Stimulated activated CD8-positive, alpha-beta memory T cell treated with anti-CD3 and anti-CD28 coated beads, Interleukin-15, amount 100 ng/mL, for 1 hour (primary cell): Measurements from ENCODE around the gene ADAP1.
"Not testable (repeated sequence)": the region's sequence is repeated elsewhere in the genome, so short reads cannot be mapped to it uniquely, and the experiment has no call there.

ENCODE experiments used
- DNase-seq: peaks from one replicate; pipeline ENCODE4 v3.0.0-alpha.2; 2020; ENCODE audit warnings: low read depth

ADAP1 gene

DNA sequence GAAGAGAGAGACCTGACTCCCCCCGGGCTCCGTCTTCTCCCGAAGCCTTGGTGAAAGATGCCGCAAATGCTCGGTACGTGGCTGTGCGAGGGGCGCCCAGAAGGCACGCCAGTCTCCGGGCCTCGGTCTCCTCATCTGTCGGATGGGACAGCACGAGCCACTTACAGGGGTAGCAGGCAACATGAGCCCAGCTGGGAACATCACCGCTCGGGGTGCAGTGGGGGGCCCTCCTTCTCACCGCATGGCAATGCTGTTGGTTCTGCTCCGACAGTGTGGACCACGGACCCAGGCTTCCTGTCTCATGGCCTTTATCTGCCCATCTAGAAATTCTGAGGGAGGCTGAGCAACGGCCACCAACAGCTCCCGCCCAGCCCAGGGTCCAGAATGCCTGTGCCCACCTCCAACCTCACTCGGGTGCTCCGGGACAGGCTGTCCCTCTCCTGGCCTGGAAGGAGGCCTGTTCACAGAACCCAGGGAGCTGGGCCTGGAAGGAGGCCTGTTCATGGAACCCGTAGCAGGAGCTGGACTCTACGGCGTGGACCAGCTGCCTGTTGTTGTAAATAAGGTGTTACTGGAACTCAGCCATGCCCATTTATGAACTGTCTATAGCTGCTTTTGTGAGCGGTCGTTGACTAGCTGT, 15.8 kb downstream of the ADAP1 start:
- no peak for DNase-seq

DNA sequence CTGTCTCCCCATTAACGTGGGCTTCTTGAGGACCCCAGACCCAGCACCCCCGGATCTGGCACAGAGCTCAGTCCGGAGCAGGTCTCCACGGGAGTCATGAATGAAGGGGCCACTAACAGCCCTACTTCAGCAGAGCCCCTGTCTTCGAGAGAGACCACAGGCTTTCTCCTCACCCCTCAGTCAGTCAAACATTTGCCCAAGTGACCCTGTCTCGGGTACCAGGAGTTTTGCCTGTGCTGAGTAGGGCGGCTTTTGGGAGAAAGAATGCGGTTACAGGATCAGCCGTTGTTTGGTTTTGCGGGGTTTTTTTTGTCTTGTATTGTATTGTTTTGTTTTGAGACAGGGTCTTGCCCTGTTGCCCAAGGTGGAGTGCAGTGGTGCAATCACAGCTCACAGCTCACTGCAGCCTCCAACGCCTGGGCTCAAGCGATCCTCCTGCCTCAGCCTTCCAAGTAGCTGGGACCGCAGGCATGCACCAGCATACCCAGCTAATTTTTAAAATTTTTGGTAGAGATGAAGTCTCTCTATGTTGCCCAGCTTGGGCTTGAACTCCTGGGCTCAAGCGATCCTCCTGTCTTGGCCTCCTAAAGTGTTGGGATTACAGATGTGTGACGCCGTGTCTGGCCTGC, 16.5 kb downstream of the ADAP1 start:
- no peak for DNase-seq

DNA sequence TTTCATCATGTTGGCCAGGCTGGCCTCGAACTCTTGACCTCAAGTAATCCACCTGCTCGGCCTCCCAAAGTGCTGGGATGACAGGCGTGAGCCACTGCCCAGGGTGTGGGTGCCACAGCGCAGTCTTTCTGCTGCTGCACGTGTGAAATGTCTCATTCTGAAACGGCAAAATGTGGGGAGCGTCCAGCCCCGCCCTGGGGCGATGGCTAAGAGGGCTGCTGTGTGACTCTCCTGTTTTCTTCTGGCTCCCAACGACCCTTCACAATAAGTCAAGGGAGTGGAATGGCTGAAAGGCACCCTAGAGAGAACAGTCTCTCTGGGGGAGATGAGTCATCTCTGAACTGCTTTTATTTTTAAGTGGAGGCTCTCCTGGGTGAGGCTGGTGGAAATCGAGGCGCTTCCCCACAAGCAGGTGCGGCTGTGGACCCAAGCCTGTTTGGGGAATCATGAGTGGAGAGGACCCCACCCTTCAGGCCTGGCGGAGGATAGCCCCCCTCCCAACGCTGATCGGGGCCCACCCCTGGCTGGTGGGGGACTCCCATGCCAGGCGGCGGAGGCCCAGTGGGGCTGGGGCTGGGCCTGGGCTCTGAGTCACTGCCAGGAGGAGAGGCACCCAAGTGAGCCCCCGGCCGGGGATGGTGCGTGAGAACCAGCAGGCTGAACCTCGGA, 18.0 kb downstream of the ADAP1 start:
- no peak for DNase-seq

DNA sequence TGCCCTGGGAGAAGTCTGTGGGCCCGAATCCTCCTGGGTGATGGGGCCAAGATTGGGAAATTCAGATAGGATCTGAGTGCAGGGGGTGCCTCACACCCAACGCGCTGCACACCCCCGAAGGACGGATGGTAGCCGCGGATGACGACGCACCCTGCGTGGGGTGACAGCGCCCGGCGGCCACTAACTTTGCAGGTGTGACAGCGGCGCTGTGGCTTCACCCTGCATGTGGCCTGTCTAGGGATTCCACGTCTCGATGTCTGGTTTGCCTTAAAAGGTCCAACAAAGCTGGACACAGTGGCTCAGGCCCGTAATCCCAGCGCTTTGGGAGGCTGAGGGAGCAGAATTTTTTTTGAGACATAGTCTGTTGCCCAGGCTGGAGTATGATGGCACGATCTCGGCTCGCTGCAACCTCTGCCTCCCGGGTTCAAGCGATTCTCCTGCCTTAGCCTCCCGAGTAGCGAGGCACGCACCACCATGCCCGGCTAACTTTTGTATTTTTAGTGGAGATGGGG, 18.6 kb downstream of the ADAP1 start:
- DNase-seq, result no peak

DNA sequence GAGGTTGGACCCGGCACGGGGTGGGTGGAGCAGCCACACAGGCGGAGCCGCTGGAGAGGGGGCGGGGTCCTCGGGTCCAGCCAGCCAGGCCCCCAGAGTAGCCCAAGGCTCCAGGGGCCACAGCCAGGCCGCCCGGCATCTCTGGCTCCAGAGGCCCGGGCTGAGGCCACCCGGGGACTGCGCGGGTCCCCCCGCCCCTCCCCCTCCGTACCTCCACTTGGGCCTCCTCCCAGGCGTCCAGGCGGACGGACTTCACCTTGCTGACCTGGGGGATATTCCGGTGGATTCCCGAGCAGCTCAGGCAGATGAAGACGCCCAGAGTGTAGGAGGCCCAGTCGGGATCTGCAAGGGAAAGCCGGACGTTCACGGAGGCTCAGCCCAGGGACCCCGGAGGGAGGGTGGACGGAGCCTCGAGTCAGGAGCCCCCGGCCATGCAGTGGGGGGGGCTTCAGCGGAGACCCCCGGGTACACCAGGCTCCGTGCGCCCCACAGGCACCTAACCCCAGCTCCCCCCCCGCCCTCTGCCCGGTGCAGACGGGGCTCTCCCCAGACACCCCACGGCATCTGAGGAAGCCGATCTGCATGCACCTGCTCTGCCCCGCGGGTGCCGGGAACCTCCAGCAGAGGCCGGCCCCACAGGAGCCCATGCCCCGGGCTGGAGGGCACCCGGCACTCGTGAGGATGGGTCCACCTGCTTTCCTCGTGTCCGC, 19.2 kb downstream of the ADAP1 start:
- DNase-seq, result no peak

DNA sequence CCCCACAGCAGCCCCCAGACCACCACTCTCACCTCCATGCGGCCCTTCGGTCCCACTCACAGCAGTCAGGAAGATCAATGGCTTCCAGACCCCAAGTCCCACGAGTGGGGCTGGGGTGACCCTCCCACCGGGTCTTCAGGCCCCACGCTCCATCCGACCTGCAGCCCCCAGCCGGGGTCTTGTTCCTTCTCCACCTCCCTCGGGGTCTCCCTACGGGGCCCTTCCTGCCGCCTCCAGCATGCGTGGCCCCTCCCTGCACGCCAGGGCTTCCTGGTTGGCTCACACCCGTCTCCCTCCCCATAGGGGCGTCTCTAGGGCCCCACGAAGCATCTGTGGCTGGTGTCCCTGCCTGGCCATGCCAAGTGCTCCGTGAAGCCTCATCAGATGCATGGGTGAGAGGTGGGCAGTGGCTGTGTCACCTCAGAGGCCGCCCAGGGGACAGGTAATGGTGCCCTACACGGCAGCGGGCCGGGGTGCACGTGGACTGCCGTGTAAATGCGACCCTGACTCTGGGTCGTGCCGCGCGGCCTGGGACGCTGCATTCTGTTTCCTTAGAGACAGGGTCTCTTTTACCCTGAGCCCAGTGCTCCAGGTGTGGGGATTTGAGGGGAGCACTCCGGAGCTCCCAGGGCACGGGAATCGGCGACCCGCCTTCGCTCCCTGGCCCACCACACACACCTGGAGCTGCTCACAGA, 19.9 kb downstream of the ADAP1 start:
- DNase-seq, result no peak

DNA sequence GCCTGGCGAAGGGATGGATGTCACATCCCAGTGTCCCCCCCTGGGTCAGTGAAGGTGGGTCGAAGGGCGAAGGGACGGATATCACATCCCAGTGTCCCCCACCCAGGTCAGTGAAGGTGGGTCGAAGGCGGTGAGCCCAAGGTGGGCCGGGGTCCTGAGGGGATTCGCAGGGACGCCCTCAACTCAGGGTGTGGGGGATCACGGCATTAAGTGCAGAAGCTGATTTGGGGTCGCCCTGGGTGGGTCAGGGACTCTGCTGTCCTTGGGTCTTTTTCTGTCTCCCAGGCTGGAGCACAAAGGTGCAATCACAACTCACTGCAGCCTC, 21.9 kb downstream of the ADAP1 start:
- DNase-seq, result no peak

DNA sequence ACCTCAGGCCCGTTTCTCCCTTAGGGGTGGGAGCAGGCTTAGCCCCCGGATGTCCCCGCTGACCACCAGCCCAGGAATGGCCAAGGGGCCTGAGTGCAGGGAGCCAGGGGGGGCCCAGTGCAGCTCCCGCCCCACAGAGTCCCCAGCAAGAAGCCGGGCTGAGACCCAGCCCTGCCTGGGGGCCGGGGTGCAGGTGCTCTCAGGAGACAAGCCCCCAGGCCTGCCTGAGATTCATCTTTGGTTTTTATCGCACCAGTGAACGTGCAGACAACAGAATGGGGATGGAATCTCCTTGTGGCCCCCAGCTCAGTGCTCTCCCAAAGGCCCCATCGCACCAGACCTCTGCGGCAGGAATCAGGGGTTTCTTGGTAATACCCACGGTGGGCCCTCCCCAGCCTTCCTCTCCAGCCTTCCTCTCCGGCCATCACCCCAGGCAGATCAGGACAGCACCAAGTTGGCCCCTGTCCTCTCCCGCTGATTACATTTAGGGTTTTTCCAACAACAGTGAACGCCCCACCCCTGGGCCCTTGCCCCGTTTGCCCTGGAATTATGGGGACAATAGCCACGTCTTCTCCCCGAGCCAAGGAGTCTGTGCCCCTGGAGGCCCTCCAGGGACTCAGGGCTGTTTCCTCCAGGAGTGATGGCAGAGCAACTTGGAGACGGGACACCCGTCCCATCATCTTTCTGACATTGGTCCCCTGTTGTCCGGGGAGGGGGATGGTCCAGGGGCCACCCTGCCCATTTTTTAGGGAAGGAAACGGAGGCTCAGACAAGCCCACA, 22.4 kb downstream of the ADAP1 start:
- DNase-seq, result no peak

DNA sequence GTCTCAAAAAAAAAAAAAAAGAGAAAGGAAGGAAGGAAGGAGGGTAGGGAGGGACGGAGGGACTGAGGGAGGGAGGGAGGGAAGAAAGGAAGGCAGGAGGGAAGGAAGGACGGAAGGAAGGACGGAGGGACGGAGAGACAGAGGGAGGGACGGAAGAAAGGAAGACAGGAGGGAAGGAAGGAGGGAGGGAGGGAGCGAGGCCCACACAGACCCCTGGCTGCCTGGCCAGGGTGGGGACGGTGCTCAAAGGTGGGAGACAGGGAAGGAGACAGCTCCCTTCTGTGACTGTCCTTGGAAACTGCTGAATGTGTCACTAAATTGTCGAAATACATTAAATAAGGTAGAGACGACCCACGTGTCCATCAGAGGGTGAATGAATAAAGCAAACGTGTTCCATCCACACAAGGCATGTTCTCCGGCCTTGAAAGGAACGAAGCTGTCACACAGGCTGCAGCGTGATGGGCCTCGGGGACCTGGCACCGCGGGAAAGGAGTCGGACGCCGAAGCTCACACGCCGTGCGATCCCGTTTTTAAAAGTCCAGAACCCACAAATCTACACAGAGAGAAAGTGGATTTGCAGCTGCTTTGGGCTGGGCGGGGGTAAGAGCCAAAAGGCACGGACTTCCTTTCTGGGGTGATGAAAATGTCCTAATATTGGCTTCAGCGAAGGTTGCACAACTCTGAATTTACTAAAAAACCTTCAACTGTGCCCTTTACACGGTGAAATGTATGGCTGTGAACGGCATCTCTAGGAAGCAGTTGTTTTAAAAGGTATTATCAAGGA, 23.3 kb downstream of the ADAP1 start:
- DNase-seq, result no peak

DNA sequence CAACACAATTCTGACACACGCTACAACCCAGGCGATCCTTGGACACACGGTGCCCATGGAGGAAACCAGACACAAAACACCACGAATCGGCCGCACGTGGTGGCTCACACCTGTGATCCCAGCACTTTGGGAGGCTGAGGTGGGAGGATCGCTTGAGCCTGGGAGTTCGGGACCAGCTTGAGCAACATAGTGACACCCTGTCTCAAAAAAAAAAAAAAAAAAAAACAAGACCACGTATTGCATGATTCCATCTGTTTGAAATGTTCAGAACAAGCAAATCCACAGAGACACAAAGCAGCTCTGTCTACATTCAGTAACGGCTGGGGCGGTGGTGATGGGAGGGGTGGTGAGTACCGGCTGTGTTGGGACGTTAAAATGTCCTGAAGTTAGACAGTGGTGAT, 25.2 kb downstream of the ADAP1 start:
- DNase-seq, result no peak

DNA sequence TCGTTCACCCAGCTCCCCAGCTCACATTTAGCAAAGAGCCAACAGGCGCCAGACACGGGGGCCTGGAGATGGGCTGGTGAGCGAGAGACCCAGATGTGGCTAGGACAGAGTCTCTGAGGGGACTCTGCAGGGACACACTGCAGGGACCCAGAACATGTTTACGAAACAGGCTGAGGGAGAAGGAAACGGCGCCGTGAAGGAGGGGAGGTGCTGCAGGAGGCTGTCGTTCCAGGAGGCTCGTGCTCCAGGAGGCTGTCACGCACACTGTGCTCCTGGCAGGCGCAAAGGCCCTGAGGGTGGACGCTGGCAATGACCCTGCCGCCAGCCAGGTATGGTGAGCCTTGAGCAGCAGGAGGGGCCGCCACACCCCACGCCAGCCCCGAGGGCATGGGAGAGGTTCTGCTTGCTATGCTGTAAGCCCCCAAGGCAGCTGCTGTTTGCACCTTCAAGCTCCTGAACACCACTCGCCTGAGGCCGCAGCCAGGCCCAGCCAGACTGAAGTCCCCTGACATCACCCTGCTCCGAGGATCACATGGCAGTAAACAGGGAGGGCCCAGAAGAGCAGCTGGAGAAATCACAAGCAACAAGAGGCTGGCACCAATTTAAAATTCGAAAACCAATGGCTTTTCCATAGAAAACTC, 27.3 kb downstream of the ADAP1 start:
- no peak for DNase-seq

DNA sequence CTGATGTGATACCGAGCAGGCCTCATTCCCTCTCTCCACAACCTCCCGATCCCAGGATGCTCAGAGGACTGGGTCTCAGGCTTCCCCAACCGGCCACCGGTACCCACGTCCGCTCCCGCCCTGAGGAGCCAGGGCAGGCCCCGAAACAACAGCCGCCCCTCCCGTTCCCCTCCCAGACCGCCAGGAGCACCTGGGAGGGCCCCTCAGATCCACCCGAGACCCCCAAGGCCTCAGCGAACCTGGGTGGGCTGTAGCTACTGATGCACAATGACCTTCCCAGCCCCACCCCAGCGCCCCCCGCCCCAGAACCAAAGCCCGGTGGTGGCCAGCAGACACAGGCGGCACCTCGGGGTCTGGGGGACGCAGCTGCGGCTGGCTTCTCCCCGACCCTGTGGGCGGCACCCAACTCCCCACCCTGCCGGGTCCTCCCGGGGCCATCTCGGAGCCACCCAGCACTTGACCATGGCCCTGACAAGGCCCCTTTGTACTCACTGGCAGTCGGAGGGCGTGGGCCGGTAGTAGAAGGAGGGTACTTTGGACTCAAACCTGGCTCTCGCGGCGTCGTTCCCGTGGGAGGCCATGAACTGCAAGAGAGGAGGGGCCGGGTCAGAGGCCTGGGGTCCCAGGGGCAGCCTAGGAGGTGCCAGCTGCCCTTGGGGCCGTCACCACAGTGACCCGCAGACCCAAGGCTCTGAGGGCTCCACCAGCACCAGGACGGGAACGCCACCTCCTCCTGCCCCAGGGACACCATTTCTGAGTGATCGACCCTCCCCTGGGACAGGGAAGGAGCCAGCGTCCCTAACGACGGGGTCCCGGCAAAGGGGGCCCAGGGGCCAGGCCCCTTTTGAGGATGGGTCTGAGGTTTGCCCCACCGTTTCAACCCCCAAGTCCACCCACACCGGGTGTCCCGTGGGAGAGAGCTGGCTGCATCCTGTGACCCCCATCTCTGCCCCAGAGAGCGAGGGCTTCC, 28.1 kb downstream of the ADAP1 start:
- no peak for DNase-seq

DNA sequence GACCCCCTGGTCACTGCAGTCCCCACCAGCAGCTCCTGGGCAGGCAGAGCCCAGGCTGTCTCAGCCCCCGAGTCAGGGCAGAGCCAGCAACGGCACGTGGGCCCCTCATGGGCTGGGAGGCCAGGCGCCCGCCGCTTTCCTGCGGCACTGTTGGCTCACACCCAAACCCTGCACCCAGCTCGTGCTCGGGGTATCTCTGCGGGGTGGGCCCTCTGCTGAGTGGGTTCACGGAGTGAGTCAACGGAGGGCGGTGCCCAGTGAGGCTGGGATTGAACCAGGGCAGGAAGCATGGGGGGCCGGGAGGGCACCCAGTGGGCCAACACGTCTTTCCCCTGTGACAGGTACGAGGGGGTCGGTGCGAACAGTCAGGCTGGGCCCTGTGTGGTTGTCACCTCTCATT, 28.9 kb downstream of the ADAP1 start:
- peak; percentile 53 for DNase-seq

DNA sequence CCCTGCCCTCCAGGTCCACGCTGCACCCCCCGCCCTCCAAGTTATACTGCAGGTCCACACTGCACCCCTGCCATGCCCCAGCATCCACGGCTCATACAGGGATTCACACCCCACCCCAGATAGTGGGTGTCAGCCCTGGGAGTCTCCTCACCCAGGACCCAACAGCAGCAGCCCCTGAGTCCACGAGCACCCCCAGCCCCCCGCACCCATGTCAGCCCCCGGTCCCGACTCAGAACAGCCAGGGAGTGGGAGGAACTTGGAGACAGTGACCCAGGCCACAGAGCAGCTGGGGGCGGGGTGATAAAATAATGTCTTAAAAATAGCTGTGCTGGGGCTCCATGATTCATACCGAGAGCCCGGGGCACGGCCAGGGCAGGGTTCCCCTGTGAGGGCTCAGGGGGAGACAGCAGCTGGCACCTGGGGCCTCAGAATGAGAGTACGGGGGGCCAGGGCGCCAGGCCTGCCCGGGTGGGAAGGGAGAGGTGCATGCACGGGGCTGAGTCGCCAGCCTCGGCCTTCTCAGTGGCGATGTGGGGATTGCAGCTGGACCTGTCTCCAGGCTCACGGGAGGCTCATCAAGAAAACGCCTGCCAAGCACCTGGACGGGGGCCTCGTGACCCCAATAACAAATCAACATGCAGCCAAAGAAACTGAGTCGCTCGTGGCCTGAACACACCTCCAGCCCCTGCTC, 29.8 kb downstream of the ADAP1 start:
- DNase-seq, result no peak

DNA sequence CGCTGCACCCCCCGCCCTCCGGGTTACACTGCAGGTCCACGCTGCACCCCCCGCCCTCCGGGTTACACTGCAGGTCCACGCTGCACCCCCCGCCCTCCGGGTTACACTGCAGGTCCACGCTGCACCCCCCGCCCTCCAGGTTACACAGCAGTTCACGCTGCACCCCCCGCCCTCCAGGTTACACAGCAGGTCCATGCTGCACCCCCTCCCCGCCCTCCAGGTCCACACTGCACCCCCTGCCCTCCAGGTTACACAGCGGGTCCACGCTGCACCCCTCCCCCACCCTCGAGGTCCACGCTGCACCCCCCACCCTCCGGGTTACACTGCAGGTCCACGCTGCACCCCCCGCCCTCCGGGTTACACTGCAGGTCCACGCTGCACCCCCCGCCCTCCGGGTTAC, 30.4 kb downstream of the ADAP1 start:
- not testable (repeated sequence) for DNase-seq

DNA sequence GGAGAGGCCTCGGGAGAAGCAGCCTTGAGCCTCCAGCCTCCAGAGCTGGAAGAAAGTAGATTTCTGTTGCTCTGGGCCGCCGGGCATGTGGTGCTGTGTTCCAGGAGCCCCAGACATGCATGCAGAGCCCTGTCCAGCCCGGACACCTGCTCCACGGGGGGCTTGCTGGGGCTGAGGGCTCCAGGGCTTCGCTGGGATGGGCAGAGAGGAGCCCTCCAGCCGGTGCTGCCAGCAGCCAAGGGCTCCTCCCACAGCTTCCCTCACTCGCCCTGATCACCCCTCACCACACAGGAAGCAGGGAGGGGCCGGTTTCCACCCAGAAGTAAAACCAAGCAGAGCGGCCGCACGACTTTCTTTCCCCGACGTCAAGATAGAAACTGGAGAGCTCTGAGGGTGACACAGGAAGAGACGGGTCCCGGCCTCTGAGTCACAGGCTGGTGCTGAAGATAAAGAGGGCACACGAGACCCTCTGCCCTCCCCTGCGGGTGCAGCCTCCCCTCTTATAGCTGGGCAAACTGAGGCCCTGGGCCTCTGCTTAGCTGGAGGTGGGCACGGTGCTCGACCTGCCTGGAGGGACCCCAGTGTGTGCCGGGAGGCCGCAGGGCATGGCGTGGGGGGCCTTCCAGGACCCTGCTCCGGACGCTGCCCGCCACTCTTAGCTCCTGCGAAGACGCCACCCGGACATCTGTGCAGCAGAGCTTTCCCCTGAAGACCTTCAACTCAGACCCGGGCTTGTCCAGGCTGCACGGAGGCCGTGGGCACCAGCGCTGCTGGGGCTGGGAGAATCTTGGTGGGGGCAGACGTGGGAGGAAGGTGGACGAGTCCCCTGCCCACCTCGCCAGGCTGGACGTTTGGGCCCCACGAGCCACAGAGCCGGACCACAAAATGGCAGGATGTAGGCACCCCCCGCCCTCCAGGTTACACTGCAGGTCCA, 31.1 kb downstream of the ADAP1 start:
- DNase-seq, result peak; percentile 85
